ENCODE data around the gene HTT. TPM values are rescaled to one million over a fixed set of nuclear protein-coding genes. Genes with fewer than 3 reads are reported as not detected.

Gene HTT
- total RNA-seq, 2 donors from 2014 or later: 51.0 to 55.5 TPM

- H3K27me3 ChIP-seq: no peaks in the 10 kb centered on the region
- no peak for DNase-seq
- no peaks in the 10 kb centered on the region for H3K4me1 ChIP-seq
- H3K9ac ChIP-seq (ENCODE audit: low read depth in 2 of 2, low read length in 2 of 2): no peak overlapping the region
- H3K9me3 ChIP-seq: no peaks in the 10 kb centered on the region
- intact Hi-C loops (cut with DNase I): loop anchor here (5.0 kb wide), 1 partner anchor 61 kb away; no protein-coding TSS in a partner anchor
- no peak overlapping the region for H3K27ac ChIP-seq
- no peaks in the 10 kb centered on the region for H3K36me3 ChIP-seq
- TF ChIP-seq CTCF (IDR thresholded peaks at IDR 0.05): no peak
- H3K4me3 ChIP-seq: no peak overlapping the region
Observed at GRCh38 chr4:3037957-3038461, 36.5 kb upstream of the HTT start.

GRCh38 chr4:3039706-3040366, 34.6 kb upstream of the HTT start:
- no peak for TF ChIP-seq CTCF (IDR thresholded peaks at IDR 0.05)
- intact Hi-C loops (cut with DNase I): loop anchor here (5.0 kb wide), 1 partner anchor 63 kb away; no protein-coding TSS in a partner anchor
- H3K36me3 ChIP-seq: no peaks in the 10 kb centered on the region
- DNase-seq: no peak
- H3K9me3 ChIP-seq: no peaks in the 10 kb centered on the region
- H3K9ac ChIP-seq (ENCODE audit: low read depth in 2 of 2, low read length in 2 of 2): no peak overlapping the region
- H3K27ac ChIP-seq: no peak overlapping the region
- no peaks in the 10 kb centered on the region for H3K27me3 ChIP-seq
- H3K4me3 ChIP-seq: no peak overlapping the region
- no peaks in the 10 kb centered on the region for H3K4me1 ChIP-seq

DNA sequence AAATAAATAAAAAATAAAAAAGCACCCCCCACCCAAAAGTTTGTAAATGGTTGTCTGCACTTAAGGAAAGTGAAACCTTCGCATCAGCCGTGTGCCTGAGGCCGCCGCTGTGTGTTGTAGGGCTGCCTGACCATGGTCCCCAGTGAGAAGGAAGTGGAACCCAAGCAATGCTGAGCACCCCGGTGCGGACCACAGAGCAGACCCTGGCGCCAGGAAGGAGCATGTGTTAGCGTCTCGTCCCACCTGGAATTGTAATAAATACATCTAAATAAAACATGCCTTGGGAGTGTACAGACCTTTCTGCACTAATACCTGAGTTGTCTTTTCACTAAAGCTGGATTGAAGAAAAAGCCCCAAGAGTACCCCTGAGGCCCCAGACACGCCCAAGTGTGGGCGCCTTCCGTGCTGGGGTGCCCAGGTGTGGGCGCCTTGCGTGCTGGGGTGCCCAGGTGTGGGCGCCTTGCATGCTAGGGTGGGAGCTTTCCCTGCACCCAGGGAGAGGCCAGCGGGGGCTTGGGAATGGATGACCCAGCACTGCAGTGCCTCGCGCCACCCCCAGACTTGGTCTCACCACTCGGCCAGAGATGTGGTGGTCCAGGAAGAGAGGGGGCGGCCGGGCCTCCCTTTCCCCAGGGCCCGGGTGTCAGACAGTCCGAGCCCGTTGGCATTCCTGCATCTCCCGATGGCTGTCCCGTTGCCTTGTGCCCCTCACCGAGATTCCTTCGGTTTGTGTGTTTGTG, 33.9 kb upstream of the HTT start:
- Histone ChIP-seq H3K36me3 (no peaks in the 10 kb centered on the region), H3K9ac (ENCODE audit: low read depth in 2 of 2, low read length in 2 of 2) (peak overlapping the region; percentile 87 to 89), H3K4me3 (peak overlapping the region; percentile 44), H3K27ac (peak overlapping the region; percentile 48), H3K4me1 (no peaks in the 10 kb centered on the region), H3K27me3 (no peaks in the 10 kb centered on the region), H3K9me3 (no peaks in the 10 kb centered on the region)
- no peak for TF ChIP-seq CTCF (IDR thresholded peaks at IDR 0.05)
- DNase-seq: no peak
- intact Hi-C loops (cut with DNase I): no loop called here

DNA sequence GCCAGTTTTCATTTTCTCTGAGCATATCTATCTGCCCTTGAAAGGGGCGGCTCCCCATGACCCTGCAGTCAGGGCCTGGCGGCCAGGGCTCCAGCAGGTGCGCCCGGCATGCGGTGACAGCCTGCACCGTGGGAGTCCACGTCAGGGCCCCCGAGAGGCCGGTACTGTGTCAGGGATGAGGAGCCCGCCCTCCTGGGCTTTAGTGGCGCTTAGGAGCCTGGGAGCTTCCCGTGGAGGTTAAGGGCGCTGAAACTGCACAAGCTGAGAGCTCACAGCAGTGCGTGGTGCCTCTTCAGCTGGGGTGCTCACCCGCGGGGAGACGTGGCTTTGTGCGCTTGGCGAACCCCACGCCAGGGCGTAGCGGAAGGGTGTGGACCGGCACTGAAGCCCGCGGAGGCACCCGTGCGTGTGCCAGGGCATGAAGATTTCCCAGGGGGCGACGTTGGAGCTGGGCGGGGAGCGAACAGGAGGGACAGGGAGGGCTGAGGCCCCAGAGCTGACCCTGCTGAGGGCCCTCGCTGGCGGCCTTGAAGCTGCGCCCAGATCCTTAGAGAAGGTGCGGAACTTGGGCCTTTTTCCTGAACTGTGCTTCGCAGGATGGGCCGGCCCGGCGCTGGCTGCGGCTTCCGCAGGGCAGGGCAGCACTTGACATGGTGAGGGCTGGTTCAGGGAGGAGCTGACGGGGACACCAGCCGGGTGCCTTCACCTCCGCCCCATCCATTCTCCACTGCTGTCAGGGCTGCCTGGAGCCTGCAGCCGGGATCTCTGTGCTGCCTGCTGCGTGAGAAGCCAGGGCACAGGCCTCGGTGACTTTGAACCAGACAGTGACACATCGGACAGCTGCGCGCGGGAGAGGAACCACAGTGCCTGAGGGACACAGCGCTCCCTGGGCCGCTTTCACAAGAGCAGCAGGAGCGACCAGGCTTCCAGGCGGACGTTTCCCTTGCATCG, 33.0 kb upstream of the HTT start:
- intact Hi-C loops (cut with DNase I): no loop called here
- no peaks in the 10 kb centered on the region for H3K4me1 ChIP-seq

More for the DNA sequence above, 33.0 kb upstream of the HTT start:
- TF ChIP-seq CTCF (IDR thresholded peaks at IDR 0.05): no peak
- DNase-seq: peak; percentile 63
- peak overlapping the region; percentile 48 for H3K27ac ChIP-seq
- no peaks in the 10 kb centered on the region for H3K36me3 ChIP-seq
- H3K27me3 ChIP-seq: no peaks in the 10 kb centered on the region
- H3K4me3 ChIP-seq: peak overlapping the region; percentile 44
- H3K9ac ChIP-seq (ENCODE audit: low read depth in 2 of 2, low read length in 2 of 2): peak overlapping the region; percentile 87 to 89
- H3K9me3 ChIP-seq: no peaks in the 10 kb centered on the region
